Measurements from ENCODE around the gene MORC3.

DNA sequence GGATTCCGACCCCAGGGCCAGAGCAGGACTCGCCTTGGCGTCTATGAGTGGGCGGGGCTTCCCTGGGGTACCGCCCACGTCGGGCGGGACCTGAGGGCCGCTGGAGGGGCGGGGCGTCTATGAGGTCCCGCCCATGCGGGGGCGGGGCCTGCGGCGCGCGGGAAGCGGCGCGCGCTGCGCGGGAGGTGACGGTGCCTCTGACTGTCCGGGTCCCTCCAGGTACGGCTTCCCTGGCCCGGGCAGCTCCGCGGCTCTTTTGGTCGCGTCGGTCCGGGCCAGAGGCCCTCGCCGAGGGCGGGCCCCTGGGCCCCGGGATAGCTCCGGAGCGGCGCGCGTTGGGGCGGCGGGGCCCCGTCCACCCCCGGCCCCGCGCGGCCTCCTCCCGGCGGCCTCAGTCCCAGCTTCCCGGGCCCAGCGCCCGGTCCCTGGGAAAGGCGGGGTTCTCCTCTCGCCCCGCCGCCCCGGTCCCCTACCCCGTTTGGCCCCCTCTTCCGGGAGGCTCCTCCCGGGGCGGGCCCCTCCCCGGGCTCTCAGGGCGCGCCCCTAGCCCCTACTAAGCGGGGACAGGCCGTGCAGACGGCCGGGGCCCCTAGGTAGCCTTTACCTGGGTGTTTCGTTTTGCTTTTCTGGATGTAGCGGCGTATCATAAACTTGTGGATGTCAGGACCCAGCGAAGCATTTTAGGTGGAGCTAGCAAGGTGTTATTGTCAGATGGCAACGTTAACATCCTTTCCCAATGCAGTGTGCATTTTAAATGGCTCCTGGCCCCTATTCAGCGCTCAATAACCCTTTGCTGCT, 65.4 kb downstream of the MORC3 start, which contains the start of gene CHAF1B:
- TF ChIP-seq, protein P1, sequence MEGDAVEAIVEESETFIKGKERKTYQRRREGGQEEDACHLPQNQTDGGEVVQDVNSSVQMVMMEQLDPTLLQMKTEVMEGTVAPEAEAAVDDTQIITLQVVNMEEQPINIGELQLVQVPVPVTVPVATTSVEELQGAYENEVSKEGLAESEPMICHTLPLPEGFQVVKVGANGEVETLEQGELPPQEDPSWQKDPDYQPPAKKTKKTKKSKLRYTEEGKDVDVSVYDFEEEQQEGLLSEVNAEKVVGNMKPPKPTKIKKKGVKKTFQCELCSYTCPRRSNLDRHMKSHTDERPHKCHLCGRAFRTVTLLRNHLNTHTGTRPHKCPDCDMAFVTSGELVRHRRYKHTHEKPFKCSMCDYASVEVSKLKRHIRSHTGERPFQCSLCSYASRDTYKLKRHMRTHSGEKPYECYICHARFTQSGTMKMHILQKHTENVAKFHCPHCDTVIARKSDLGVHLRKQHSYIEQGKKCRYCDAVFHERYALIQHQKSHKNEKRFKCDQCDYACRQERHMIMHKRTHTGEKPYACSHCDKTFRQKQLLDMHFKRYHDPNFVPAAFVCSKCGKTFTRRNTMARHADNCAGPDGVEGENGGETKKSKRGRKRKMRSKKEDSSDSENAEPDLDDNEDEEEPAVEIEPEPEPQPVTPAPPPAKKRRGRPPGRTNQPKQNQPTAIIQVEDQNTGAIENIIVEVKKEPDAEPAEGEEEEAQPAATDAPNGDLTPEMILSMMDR (IDR thresholded peaks at IDR 0.05 in 2 of 3, conservative IDR thresholded peaks at IDR 0.05 in 1 of 3; ENCODE audit: borderline replicate concordance in 1 of 3, insufficient read depth in 1 of 3, low read depth in 2 of 3, low read length in 2 of 3): no peak
- TF ChIP-seq EZH2 (IDR thresholded peaks at IDR 0.05) (no peak), CEBPB (IDR thresholded peaks at IDR 0.05; ENCODE audit: low read depth) (no peak), POLR2A (IDR thresholded peaks at IDR 0.05; ENCODE audit: borderline replicate concordance, extremely low read depth, insufficient read depth, insufficient read length) (peak; percentile 72), EGR1 (IDR thresholded peaks at IDR 0.05; ENCODE audit: low read depth) (peak; percentile 88), POLR2AphosphoS5 (IDR thresholded peaks at IDR 0.05; ENCODE audit: low read depth, low read length) (peak; percentile 71), SRF (IDR thresholded peaks at IDR 0.05; ENCODE audit: low read depth) (no peak), EZH2phosphoT487 (IDR thresholded peaks at IDR 0.05; ENCODE audit: borderline replicate concordance) (no peak), SIN3A (IDR thresholded peaks at IDR 0.05; ENCODE audit: low read depth) (no peak), ELF1 (IDR thresholded peaks at IDR 0.05; ENCODE audit: borderline replicate concordance, low read depth) (no peak)
- TF ChIP-seq, protein P2, sequence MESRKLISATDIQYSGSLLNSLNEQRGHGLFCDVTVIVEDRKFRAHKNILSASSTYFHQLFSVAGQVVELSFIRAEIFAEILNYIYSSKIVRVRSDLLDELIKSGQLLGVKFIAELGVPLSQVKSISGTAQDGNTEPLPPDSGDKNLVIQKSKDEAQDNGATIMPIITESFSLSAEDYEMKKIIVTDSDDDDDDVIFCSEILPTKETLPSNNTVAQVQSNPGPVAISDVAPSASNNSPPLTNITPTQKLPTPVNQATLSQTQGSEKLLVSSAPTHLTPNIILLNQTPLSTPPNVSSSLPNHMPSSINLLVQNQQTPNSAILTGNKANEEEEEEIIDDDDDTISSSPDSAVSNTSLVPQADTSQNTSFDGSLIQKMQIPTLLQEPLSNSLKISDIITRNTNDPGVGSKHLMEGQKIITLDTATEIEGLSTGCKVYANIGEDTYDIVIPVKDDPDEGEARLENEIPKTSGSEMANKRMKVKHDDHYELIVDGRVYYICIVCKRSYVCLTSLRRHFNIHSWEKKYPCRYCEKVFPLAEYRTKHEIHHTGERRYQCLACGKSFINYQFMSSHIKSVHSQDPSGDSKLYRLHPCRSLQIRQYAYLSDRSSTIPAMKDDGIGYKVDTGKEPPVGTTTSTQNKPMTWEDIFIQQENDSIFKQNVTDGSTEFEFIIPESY (IDR thresholded peaks at IDR 0.05; ENCODE audit: extremely low read depth, insufficient replicate concordance, low read length): no peak

All from HCT116 (cell line).